ENCODE results near the gene CMYA5.
A peak's percentile ranks its signal among the peaks of the same experiment; 100 is the strongest.

CMYA5 gene

DNA sequence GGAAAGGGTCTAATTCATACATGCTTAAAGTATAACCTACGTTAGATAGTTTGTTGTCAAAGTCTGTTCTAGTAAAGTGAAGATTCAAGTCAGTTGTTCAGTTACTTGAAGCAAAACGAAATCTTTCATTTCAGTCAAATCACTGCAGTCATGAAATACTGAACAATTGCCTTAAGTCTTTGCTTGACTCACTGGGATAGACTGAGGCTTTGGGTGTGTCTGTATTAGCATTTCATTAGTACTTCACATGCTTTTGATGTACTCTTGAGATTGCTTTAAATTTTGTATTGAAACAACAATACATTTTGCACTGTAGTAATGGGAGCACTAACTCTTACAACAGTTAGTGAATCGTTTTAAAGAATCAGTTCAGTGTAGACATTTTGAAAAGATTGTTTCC, 4.0 kb upstream of the CMYA5 start:
- H3K27ac ChIP-seq (ENCODE audit: low read depth, low read length) = 0 out of 2 replicates have a peak overlapping the region, but pooled peaks have one; percentile 17

DNA sequence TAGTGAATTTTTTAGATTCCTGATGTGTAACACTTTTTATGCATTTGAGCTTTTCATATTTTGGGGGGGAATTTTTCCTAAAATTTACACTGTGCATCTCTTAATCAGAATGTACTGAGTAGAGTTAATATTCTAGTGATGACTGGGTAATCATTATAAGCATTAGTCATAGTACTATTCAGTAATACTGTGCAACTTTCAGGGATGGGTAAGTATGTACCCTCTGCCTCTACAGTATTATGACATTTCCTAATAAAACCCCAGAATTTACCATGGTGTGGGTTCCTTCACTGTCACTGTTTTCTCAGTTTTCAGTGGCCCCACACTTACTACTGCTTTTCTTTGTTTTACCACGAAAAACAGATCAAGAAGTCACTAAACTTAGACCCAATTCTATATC, 2.8 kb upstream of the CMYA5 start:
- Histone ChIP-seq H3K36me3 (ENCODE audit: insufficient read depth, low read length) (no peaks in the 10 kb centered on the region; the same call in 1 of the 2 replicates), H3K79me2 (ENCODE audit: control insufficient read depth, insufficient read depth, low read length, unreplicated experiment) (no peaks in the 10 kb centered on the region), H3K4me3 (ENCODE audit: low read depth, low read length) (no peak overlapping the region), H3K27ac (ENCODE audit: low read depth, low read length) (no peak overlapping the region), H3K27me3 (ENCODE audit: insufficient read depth, low read length) (no peaks in the 10 kb centered on the region), H2AFZ (ENCODE audit: low read length, unreplicated experiment) (no peak overlapping the region), H3K4me1 (ENCODE audit: control insufficient read depth, insufficient read depth, low read length, unreplicated experiment) (peaks cover 25% of the 10 kb centered on the region)

More for the DNA sequence above, 4.0 kb upstream of the CMYA5 start:
- Histone ChIP-seq H3K79me2 (ENCODE audit: control insufficient read depth, insufficient read depth, low read length, unreplicated experiment) (no peaks in the 10 kb centered on the region), H2AFZ (ENCODE audit: low read length, unreplicated experiment) (no peak overlapping the region), H3K4me3 (ENCODE audit: low read depth, low read length) (no peak overlapping the region), H3K27me3 (ENCODE audit: insufficient read depth, low read length) (no peaks in the 10 kb centered on the region), H3K4me1 (ENCODE audit: control insufficient read depth, insufficient read depth, low read length, unreplicated experiment) (peaks cover 25% of the 10 kb centered on the region), H3K36me3 (ENCODE audit: insufficient read depth, low read length) (peaks cover 2% of the 10 kb centered on the region; the same call in 1 of the 2 replicates)

DNA sequence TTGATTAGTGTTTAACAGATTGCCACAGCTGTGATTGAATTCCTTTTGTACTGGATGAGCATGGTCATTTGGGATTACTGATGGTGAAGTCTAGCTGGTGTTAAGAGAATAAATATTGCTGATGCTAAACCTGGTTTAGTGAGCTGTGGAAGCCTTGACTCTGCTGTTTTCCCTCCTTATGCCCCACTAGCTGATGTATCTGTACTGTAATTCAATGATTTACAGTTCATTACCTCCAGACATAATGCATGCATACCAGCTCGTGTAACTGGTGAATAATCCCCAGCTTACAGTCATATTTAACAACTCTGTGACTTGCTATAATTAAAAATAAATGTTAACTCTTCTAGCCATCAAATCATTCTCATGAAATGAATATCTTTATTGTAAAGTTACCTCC, 1.7 kb upstream of the CMYA5 start:
- Histone ChIP-seq H3K79me2 (ENCODE audit: control insufficient read depth, insufficient read depth, low read length, unreplicated experiment) (no peaks in the 10 kb centered on the region), H3K4me1 (ENCODE audit: control insufficient read depth, insufficient read depth, low read length, unreplicated experiment) (peaks cover 25% of the 10 kb centered on the region), H3K27me3 (ENCODE audit: insufficient read depth, low read length) (no peaks in the 10 kb centered on the region), H3K27ac (ENCODE audit: low read depth, low read length) (no peak overlapping the region), H2AFZ (ENCODE audit: low read length, unreplicated experiment) (no peak overlapping the region), H3K4me3 (ENCODE audit: low read depth, low read length) (no peak overlapping the region), H3K36me3 (ENCODE audit: insufficient read depth, low read length) (no peaks in the 10 kb centered on the region; the same call in 1 of the 2 replicates)

GRCh38 chr5:79691007-79691406, 1.4 kb downstream of the CMYA5 start:
- Histone ChIP-seq H3K79me2 (ENCODE audit: control insufficient read depth, insufficient read depth, low read length, unreplicated experiment) (no peaks in the 10 kb centered on the region), H3K4me3 (ENCODE audit: low read depth, low read length) (no peak overlapping the region)

DNA sequence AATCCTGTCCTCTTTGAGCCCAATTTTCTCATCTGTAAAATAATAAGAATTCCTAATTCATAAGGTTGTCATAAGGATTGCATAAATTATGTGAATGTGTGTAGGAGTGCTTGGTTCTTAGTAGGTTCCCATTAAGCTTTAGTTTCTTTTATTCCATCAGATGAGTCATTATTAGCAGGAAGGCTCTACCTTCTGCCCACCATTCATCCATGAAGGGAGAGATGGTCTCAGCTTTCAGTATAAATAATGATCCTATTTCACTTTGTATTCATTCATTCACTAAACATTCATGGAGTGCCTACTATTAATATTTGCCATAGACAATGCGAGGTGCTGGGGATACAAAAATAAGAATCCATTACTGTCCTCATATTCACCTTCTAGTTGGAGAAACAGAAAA, 3.0 kb downstream of the CMYA5 start:
- H3K27ac ChIP-seq (ENCODE audit: low read depth, low read length) = no peak overlapping the region
- no peaks in the 10 kb centered on the region for H3K79me2 ChIP-seq (ENCODE audit: control insufficient read depth, insufficient read depth, low read length, unreplicated experiment)
- H3K4me3 ChIP-seq (ENCODE audit: low read depth, low read length) = no peak overlapping the region
- H3K36me3 ChIP-seq (ENCODE audit: insufficient read depth, low read length) = no peaks in the 10 kb centered on the region
- H3K27me3 ChIP-seq (ENCODE audit: insufficient read depth, low read length) = no peaks in the 10 kb centered on the region
- peaks cover 11% of the 10 kb centered on the region for H3K4me1 ChIP-seq (ENCODE audit: control insufficient read depth, insufficient read depth, low read length, unreplicated experiment)
- no peak overlapping the region for H2AFZ ChIP-seq (ENCODE audit: low read length, unreplicated experiment)

More at GRCh38 chr5:79691007-79691406, 1.4 kb downstream of the CMYA5 start:
- peaks cover 19% of the 10 kb centered on the region for H3K4me1 ChIP-seq (ENCODE audit: control insufficient read depth, insufficient read depth, low read length, unreplicated experiment)
- H2AFZ ChIP-seq (ENCODE audit: low read length, unreplicated experiment) = no peak overlapping the region
- no peaks in the 10 kb centered on the region for H3K27me3 ChIP-seq (ENCODE audit: insufficient read depth, low read length)
- no peaks in the 10 kb centered on the region for H3K36me3 ChIP-seq (ENCODE audit: insufficient read depth, low read length)
- H3K27ac ChIP-seq (ENCODE audit: low read depth, low read length) = no peak overlapping the region

DNA sequence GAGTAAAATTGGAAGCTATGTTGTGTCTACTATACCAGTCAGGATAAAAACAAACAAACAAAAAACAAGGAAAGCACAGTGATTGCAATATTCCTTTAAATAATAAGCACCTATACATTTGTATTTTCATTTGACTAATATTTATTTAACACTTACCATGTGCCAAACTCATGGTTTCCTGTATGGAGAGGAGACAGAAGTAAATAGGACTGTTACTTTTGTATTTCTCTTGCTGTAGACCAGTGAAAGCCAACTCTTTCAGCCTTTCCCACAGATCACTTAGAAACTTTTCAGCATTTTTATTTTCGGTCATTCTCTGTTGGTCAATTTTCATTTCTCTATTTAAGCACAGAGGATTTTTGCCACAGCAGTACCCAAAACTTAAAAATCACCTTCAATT, 4.5 kb downstream of the CMYA5 start:
- no peaks in the 10 kb centered on the region for H3K79me2 ChIP-seq (ENCODE audit: control insufficient read depth, insufficient read depth, low read length, unreplicated experiment)
- no peak overlapping the region for H2AFZ ChIP-seq (ENCODE audit: low read length, unreplicated experiment)
- H3K36me3 ChIP-seq (ENCODE audit: insufficient read depth, low read length) = no peaks in the 10 kb centered on the region
- H3K27ac ChIP-seq (ENCODE audit: low read depth, low read length) = no peak overlapping the region
- H3K4me1 ChIP-seq (ENCODE audit: control insufficient read depth, insufficient read depth, low read length, unreplicated experiment) = peaks cover 8% of the 10 kb centered on the region
- no peak overlapping the region for H3K4me3 ChIP-seq (ENCODE audit: low read depth, low read length)
- no peaks in the 10 kb centered on the region for H3K27me3 ChIP-seq (ENCODE audit: insufficient read depth, low read length)

GRCh38 chr5:79694652-79695051, 5.0 kb downstream of the CMYA5 start:
- Histone ChIP-seq H3K27ac (ENCODE audit: low read depth, low read length) (no peak overlapping the region), H3K4me3 (ENCODE audit: low read depth, low read length) (no peak overlapping the region), H2AFZ (ENCODE audit: low read length, unreplicated experiment) (no peak overlapping the region), H3K4me1 (ENCODE audit: control insufficient read depth, insufficient read depth, low read length, unreplicated experiment) (peaks cover 5% of the 10 kb centered on the region), H3K79me2 (ENCODE audit: control insufficient read depth, insufficient read depth, low read length, unreplicated experiment) (no peaks in the 10 kb centered on the region), H3K27me3 (ENCODE audit: insufficient read depth, low read length) (no peaks in the 10 kb centered on the region), H3K36me3 (ENCODE audit: insufficient read depth, low read length) (no peaks in the 10 kb centered on the region)

GRCh38 chr5:79695526-79695925, 5.9 kb downstream of the CMYA5 start:
- Histone ChIP-seq H3K36me3 (ENCODE audit: insufficient read depth, low read length) (no peaks in the 10 kb centered on the region), H3K27ac (ENCODE audit: low read depth, low read length) (no peak overlapping the region), H3K4me1 (ENCODE audit: control insufficient read depth, insufficient read depth, low read length, unreplicated experiment) (no peaks in the 10 kb centered on the region), H3K4me3 (ENCODE audit: low read depth, low read length) (no peak overlapping the region), H3K79me2 (ENCODE audit: control insufficient read depth, insufficient read depth, low read length, unreplicated experiment) (no peaks in the 10 kb centered on the region), H3K27me3 (ENCODE audit: insufficient read depth, low read length) (no peaks in the 10 kb centered on the region), H2AFZ (ENCODE audit: low read length, unreplicated experiment) (no peak overlapping the region)

- Histone ChIP-seq H2AFZ (ENCODE audit: low read length, unreplicated experiment) (no peak overlapping the region), H3K27me3 (ENCODE audit: insufficient read depth, low read length) (no peaks in the 10 kb centered on the region), H3K27ac (ENCODE audit: low read depth, low read length) (no peak overlapping the region), H3K36me3 (ENCODE audit: insufficient read depth, low read length) (no peaks in the 10 kb centered on the region), H3K4me1 (ENCODE audit: control insufficient read depth, insufficient read depth, low read length, unreplicated experiment) (peaks cover 4% of the 10 kb centered on the region), H3K4me3 (ENCODE audit: low read depth, low read length) (no peak overlapping the region), H3K79me2 (ENCODE audit: control insufficient read depth, insufficient read depth, low read length, unreplicated experiment) (no peaks in the 10 kb centered on the region)
Observed at GRCh38 chr5:79697222-79698170, 7.9 kb downstream of the CMYA5 start.

- Histone ChIP-seq H3K79me2 (ENCODE audit: control insufficient read depth, insufficient read depth, low read length, unreplicated experiment) (no peaks in the 10 kb centered on the region), H2AFZ (ENCODE audit: low read length, unreplicated experiment) (no peak overlapping the region), H3K4me1 (ENCODE audit: control insufficient read depth, insufficient read depth, low read length, unreplicated experiment) (peaks cover 4% of the 10 kb centered on the region), H3K36me3 (ENCODE audit: insufficient read depth, low read length) (no peaks in the 10 kb centered on the region), H3K27me3 (ENCODE audit: insufficient read depth, low read length) (no peaks in the 10 kb centered on the region), H3K27ac (ENCODE audit: low read depth, low read length) (no peak overlapping the region), H3K4me3 (ENCODE audit: low read depth, low read length) (no peak overlapping the region)
Observed at GRCh38 chr5:79699763-79700400, 10.2 kb downstream of the CMYA5 start.
